Smooth muscle cell (in vitro differentiated cells): ENCODE measurements around the gene SLC25A51. TPM values are rescaled to one million over a fixed set of nuclear protein-coding genes. Genes with fewer than 3 reads are reported as not detected.
A peak's percentile ranks its signal among the peaks of the same experiment; 100 is the strongest.

ENCODE experiments used
- DNase-seq: peaks from one replicate; lab custom pipeline; 2025; ENCODE audit not compliant: unreplicated experiment; lab: John Stamatoyannopoulos, UW
- H2AFZ ChIP-seq: fragments of 200-600 bp; sonication (generic); 2 replicates; pipeline ENCODE4 v1.6.0; 2016; ENCODE audit warnings: antibody characterized with exemption, low read depth, mild to moderate bottlenecking
- H3F3A ChIP-seq: fragments of 200-600 bp; sonication (generic); 2 replicates; pipeline ENCODE4 v1.6.0; 2017; ENCODE audit warnings: antibody characterized with exemption, low read depth
- H3K27ac ChIP-seq: fragments of 200-600 bp; sonication (generic); 2 replicates; pipeline ENCODE4 v1.5.1; 2016; ENCODE audit warnings: low read depth, mild to moderate bottlenecking
- H3K27me3 ChIP-seq: fragments of 200-600 bp; sonication (generic); 2 replicates; pipeline ENCODE4 v1.6.1; 2016; ENCODE audit warnings: low read depth, mild to moderate bottlenecking
- H3K36me3 ChIP-seq: fragments of 200-600 bp; sonication (generic); 2 replicates; pipeline ENCODE4 v1.5.1; 2016; ENCODE audit warnings: low read depth
- H3K4me1 ChIP-seq: fragments of 200-600 bp; sonication (generic); 2 replicates; pipeline ENCODE4 v1.5.1; 2016; ENCODE audit warnings: low read depth
- H3K4me2 ChIP-seq: fragments of 200-600 bp; sonication (generic); 2 replicates; pipeline ENCODE4 v1.6.0; 2016; ENCODE audit warnings: mild to moderate bottlenecking
- H3K4me3 ChIP-seq: fragments of 200-600 bp; sonication (generic); 2 replicates; pipeline ENCODE4 v1.5.1; 2016; ENCODE audit warnings: mild to moderate bottlenecking
- H3K79me2 ChIP-seq: fragments of 200-600 bp; sonication (generic); 2 replicates; pipeline ENCODE4 v1.6.0; 2016; ENCODE audit warnings: low read depth, mild to moderate bottlenecking
- H3K9ac ChIP-seq: fragments of 200-600 bp; sonication (generic); 2 replicates; pipeline ENCODE4 v1.6.0; 2016; ENCODE audit warnings: low read depth
- H3K9me3 ChIP-seq: fragments of 200-600 bp; sonication (generic); replicated peaks from 2 replicates; pipeline ENCODE4 v1.5.1; 2016; ENCODE audit warnings: low read depth
- H4K20me1 ChIP-seq: fragments of 200-600 bp; sonication (generic); 2 replicates; pipeline ENCODE4 v1.6.0; 2016; ENCODE audit warnings: low read depth
- WGBS: methylation state at CpG from one replicate; pipeline ENCODE4 v1.1.7; 2016; ENCODE audit warnings: low lambda C conversion rate; 5-methylcytosine and 5-hydroxymethylcytosine counted together
- polyA plus RNA-seq: library from polyadenylated mRNA; unstranded; fragments of >200 nt; fragmentation: Nextera tagmentation; extraction: Ambion mirVana; gene quantifications from 2 replicates; pipeline ENCODE4 v1.2.1, GENCODE V29; 2016
- total RNA-seq: library from RNA; depleted of rRNA; stranded (reverse); fragments of >200 nt; gene quantifications from 2 replicates; pipeline ENCODE4 v1.2.3, GENCODE V29; 2014
- TF ChIP-seq, protein P1 (sequence below): fragments of 200-600 bp; sonication (generic); IDR thresholded peaks from 2 replicates; pipeline ENCODE4 v1.5.1; 2017; ENCODE audit warnings: borderline replicate concordance, mild to moderate bottlenecking, antibody characterized with exemption; ENCODE audit not compliant: insufficient read depth, poor library complexity, severe bottlenecking

The SLC25A51 gene
- total and polyA plus RNA-seq, 2 experiments from 2014 or later = 6.5 to 32.0 TPM

DNA sequence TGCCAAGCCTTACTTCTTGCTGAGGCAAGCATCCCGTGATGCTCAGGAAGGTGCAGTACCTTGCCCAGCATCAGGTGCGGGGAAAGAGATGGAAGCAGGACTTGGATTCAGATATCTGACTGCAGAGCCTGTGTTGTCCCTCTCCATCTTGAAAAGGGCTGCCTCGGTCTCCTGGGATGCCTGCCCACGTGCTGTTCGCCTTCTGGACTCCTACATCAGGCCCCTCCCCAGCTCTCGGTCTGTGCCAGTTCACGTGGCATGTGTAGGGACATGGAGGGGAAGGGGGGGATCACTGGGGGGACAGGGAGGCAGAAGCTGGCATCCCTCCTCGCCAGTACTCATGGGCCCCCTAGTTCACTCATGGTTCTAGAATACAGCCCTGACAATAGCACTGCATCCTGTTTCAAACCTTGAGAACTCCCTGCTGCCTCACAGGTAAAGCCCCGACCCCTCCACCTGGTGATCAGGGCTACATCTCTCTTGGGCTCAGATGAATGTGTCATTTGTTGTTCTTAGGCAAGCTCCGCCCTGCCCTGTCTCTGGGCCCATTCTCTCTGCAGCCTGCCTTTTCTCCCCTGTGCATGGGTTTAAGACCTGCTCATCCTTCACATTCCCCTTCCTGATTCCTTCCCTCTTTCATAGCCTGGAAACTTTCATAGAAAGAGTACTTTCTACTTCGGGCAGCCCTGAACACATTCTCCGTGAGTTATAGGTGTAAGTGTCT is 38.9 kb upstream of the SLC25A51 start:
- H3K27ac ChIP-seq = peak overlapping the region; percentile 82
- no peak for DNase-seq
- H3K36me3 ChIP-seq = no peaks in the 10 kb centered on the region
- no peak overlapping the region for H3K4me3 ChIP-seq
- TF ChIP-seq, protein P1, sequence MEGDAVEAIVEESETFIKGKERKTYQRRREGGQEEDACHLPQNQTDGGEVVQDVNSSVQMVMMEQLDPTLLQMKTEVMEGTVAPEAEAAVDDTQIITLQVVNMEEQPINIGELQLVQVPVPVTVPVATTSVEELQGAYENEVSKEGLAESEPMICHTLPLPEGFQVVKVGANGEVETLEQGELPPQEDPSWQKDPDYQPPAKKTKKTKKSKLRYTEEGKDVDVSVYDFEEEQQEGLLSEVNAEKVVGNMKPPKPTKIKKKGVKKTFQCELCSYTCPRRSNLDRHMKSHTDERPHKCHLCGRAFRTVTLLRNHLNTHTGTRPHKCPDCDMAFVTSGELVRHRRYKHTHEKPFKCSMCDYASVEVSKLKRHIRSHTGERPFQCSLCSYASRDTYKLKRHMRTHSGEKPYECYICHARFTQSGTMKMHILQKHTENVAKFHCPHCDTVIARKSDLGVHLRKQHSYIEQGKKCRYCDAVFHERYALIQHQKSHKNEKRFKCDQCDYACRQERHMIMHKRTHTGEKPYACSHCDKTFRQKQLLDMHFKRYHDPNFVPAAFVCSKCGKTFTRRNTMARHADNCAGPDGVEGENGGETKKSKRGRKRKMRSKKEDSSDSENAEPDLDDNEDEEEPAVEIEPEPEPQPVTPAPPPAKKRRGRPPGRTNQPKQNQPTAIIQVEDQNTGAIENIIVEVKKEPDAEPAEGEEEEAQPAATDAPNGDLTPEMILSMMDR = no peak
- no peaks in the 10 kb centered on the region for H3K27me3 ChIP-seq
- H4K20me1 ChIP-seq = no peaks in the 10 kb centered on the region
- no peak overlapping the region for H2AFZ ChIP-seq
- peaks cover 34% of the 10 kb centered on the region for H3F3A ChIP-seq
- H3K4me1 ChIP-seq = peaks cover 30% of the 10 kb centered on the region
- peaks cover 4% of the 10 kb centered on the region for H3K79me2 ChIP-seq
- no peak overlapping the region for H3K9ac ChIP-seq
- 90% methylated on average over 12 of the region's 12 CpGs for WGBS
- H3K4me2 ChIP-seq = peak overlapping the region; percentile 57
- H3K9me3 ChIP-seq = no peaks in the 10 kb centered on the region

DNA sequence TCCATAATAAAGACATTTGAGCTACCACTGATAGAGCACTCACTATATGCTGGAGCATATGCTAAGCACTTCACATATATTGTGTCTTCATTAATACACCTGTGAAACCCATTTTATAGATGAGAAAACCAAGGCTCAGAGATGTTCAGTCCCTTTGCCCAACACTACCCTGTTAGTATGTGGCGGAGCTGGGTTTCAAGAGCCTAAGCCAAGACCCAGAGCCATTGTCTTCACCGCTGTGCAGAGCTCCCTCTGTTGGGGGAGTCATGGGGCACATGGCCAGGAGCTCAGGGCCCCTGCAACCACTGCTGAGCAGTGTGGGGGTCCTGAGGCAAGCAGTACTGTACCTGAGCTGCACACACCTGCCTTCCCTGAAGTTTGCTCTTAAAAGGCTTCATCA is 37.3 kb upstream of the SLC25A51 start:
- Histone ChIP-seq H2AFZ (no peak overlapping the region), H3K4me3 (no peak overlapping the region), H3K27me3 (no peaks in the 10 kb centered on the region), H3F3A (peaks cover 34% of the 10 kb centered on the region), H3K4me1 (peaks cover 43% of the 10 kb centered on the region), H4K20me1 (no peaks in the 10 kb centered on the region), H3K27ac (peak overlapping the region; percentile 100), H3K79me2 (peaks cover 4% of the 10 kb centered on the region), H3K4me2 (no peak overlapping the region), H3K36me3 (no peaks in the 10 kb centered on the region), H3K9me3 (no peaks in the 10 kb centered on the region), H3K9ac (no peak overlapping the region)
- WGBS = 95% methylated on average over 2 of the region's 2 CpGs
- TF ChIP-seq, protein P1 = no peak
- no peak for DNase-seq

DNA sequence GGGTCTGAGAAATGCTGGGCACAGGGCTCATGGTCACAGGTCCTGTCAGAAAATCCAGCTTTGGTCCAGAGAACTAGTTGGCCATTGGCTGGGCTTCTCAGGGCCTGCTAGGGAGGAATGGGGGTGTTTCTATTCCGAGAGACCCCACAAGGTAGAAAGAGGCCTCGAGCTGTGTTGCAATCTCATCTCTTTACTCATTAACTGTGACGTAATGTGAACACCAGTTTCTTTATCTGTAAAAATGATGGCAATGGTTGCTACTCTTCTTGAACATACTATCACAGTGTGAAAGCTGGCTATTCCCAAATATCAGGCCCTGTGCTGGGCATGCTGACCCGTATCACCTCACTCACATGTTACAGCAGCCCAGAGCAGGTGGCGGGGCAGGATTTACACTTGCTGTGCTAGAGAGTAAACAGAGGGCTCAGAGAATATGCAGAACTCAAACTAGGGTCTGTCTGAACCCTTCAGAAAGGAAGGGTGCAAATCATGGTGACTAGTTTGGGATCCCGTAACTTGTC is 35.7 kb upstream of the SLC25A51 start:
- H3K9me3 ChIP-seq = no peaks in the 10 kb centered on the region
- peak overlapping the region; percentile 65 for H3K4me2 ChIP-seq
- TF ChIP-seq, protein P1 = no peak
- H2AFZ ChIP-seq = no peak overlapping the region
- H3K79me2 ChIP-seq = peaks cover 7% of the 10 kb centered on the region
- no peak for DNase-seq
- H3K4me3 ChIP-seq = no peak overlapping the region
- H3K9ac ChIP-seq = peak overlapping the region; percentile 80
- H4K20me1 ChIP-seq = no peaks in the 10 kb centered on the region
- peaks cover 44% of the 10 kb centered on the region for H3F3A ChIP-seq
- no peaks in the 10 kb centered on the region for H3K36me3 ChIP-seq
- 60% methylated on average over 6 of the region's 6 CpGs for WGBS
- H3K27me3 ChIP-seq = no peaks in the 10 kb centered on the region
- peak overlapping the region; percentile 100 for H3K27ac ChIP-seq
- H3K4me1 ChIP-seq = peaks cover 35% of the 10 kb centered on the region
